ENCODE data around the gene CDK5R2. TPM values are rescaled to one million over a fixed set of nuclear protein-coding genes. Genes with fewer than 3 reads are reported as not detected.
"Not testable (repeated sequence)": the region's sequence is repeated elsewhere in the genome, so short reads cannot be mapped to it uniquely, and the experiment has no call there.

Gene CDK5R2
- total RNA-seq, 1 experiment from 2014 or later = 0.11 TPM

- H3K4me2 ChIP-seq (ENCODE audit: low read length) = no peak overlapping the region
- no peaks in the 10 kb centered on the region for H3K9me2 ChIP-seq (replicated peaks; ENCODE audit: low read length)
- intact Hi-C loops (cut with micrococcal nuclease) = no loop called here
- BruUV-seq (replicated peaks) = no TSS peak
- H3K36me3 ChIP-seq (ENCODE audit: low read depth, low read length) = no peaks in the 10 kb centered on the region
- no peak overlapping the region for H3K4me3 ChIP-seq (ENCODE audit: low read length)
- H3K4me1 ChIP-seq (ENCODE audit: insufficient read depth, low read length) = no peaks in the 10 kb centered on the region
- H3F3A ChIP-seq (ENCODE audit: low read length, unreplicated experiment) = no peaks in the 10 kb centered on the region
- H3K27ac ChIP-seq (ENCODE audit: low read length) = no peak overlapping the region
- no peaks in the 10 kb centered on the region for H3K79me2 ChIP-seq (ENCODE audit: low read length)
- H3K9me3 ChIP-seq (ENCODE audit: low read length) = no peaks in the 10 kb centered on the region
- TF ChIP-seq EZH2 (IDR thresholded peaks at IDR 0.05; ENCODE audit: low read length, unreplicated experiment) (no peak), CTCF (conservative IDR thresholded peaks at IDR 0.05; ENCODE audit: low read depth, low read length) (no peak), EZH2phosphoT487 (IDR thresholded peaks at IDR 0.05; ENCODE audit: borderline replicate concordance, low read length) (no peak)
- H4K20me1 ChIP-seq (ENCODE audit: low read length) = no peaks in the 10 kb centered on the region
- CTCF ChIA-PET = no interaction called here
- H2AFZ ChIP-seq (ENCODE audit: low read length) = no peak overlapping the region
- no peak for ATAC-seq
- peaks cover 5% of the 10 kb centered on the region; the same call in 1 of the 2 replicates for H3K27me3 ChIP-seq (ENCODE audit: low read length)
- DNase-seq = no peak
- H3K9ac ChIP-seq (ENCODE audit: low read length) = no peak overlapping the region
- POLR2A ChIA-PET (ENCODE audit: unreplicated experiment) = no interaction called here
Measured at GRCh38 chr2:218927876-218928275, 31.6 kb upstream of the CDK5R2 start.

GRCh38 chr2:218930488-218930887 is 29.0 kb upstream of the CDK5R2 start:
- POLR2A ChIA-PET (ENCODE audit: unreplicated experiment); H3K4me1 ChIP-seq (ENCODE audit: insufficient read depth, low read length); H3K9me3 ChIP-seq (ENCODE audit: low read length); H3K79me2 ChIP-seq (ENCODE audit: low read length); H4K20me1 ChIP-seq (ENCODE audit: low read length); CTCF ChIA-PET; H3K36me3 ChIP-seq (ENCODE audit: low read depth, low read length); H2AFZ ChIP-seq (ENCODE audit: low read length); intact Hi-C loops (cut with micrococcal nuclease); H3K4me3 ChIP-seq (ENCODE audit: low read length); BruUV-seq (replicated peaks); H3K9ac ChIP-seq (ENCODE audit: low read length); H3F3A ChIP-seq (ENCODE audit: low read length, unreplicated experiment); ATAC-seq; H3K4me2 ChIP-seq (ENCODE audit: low read length); H3K9me2 ChIP-seq (replicated peaks; ENCODE audit: low read length); DNase-seq; H3K27ac ChIP-seq (ENCODE audit: low read length): not testable (repeated sequence)
- peaks cover 18% of the 10 kb centered on the region for H3K27me3 ChIP-seq (ENCODE audit: low read length)

- H3K4me3 ChIP-seq (ENCODE audit: low read length); H4K20me1 ChIP-seq (ENCODE audit: low read length); H2AFZ ChIP-seq (ENCODE audit: low read length); BruUV-seq (replicated peaks); H3K79me2 ChIP-seq (ENCODE audit: low read length); CTCF ChIA-PET; H3K9ac ChIP-seq (ENCODE audit: low read length); H3K9me3 ChIP-seq (ENCODE audit: low read length); POLR2A ChIA-PET (ENCODE audit: unreplicated experiment); H3F3A ChIP-seq (ENCODE audit: low read length, unreplicated experiment); H3K4me1 ChIP-seq (ENCODE audit: insufficient read depth, low read length); intact Hi-C loops (cut with micrococcal nuclease); ATAC-seq; H3K36me3 ChIP-seq (ENCODE audit: low read depth, low read length); H3K9me2 ChIP-seq (replicated peaks; ENCODE audit: low read length); DNase-seq; H3K27ac ChIP-seq (ENCODE audit: low read length); H3K4me2 ChIP-seq (ENCODE audit: low read length): not testable (repeated sequence)
- peaks cover 25% of the 10 kb centered on the region for H3K27me3 ChIP-seq (ENCODE audit: low read length)
Measured at GRCh38 chr2:218931751-218932150, 27.7 kb upstream of the CDK5R2 start.

GRCh38 chr2:218944759-218945404 is 14.6 kb upstream of the CDK5R2 start:
- CTCF ChIA-PET = no interaction called here
- Histone ChIP-seq H3F3A (ENCODE audit: low read length, unreplicated experiment) (no peaks in the 10 kb centered on the region), H3K4me2 (ENCODE audit: low read length) (no peak overlapping the region), H3K4me1 (ENCODE audit: insufficient read depth, low read length) (no peaks in the 10 kb centered on the region), H3K9me2 (replicated peaks; ENCODE audit: low read length) (no peaks in the 10 kb centered on the region), H3K79me2 (ENCODE audit: low read length) (no peaks in the 10 kb centered on the region), H3K9ac (ENCODE audit: low read length) (no peak overlapping the region), H4K20me1 (ENCODE audit: low read length) (no peaks in the 10 kb centered on the region), H3K9me3 (ENCODE audit: low read length) (no peaks in the 10 kb centered on the region), H3K36me3 (ENCODE audit: low read depth, low read length) (no peaks in the 10 kb centered on the region), H3K27me3 (ENCODE audit: low read length) (peaks cover 23% of the 10 kb centered on the region; the same call in 1 of the 2 replicates), H2AFZ (ENCODE audit: low read length) (no peak overlapping the region), H3K4me3 (ENCODE audit: low read length) (no peak overlapping the region), H3K27ac (ENCODE audit: low read length) (no peak overlapping the region)
- BruUV-seq (replicated peaks) = no TSS peak
- ATAC-seq (no peak), DNase-seq (no peak)
- POLR2A ChIA-PET (ENCODE audit: unreplicated experiment) = no interaction called here
- intact Hi-C loops (cut with micrococcal nuclease) = no loop called here
- TF ChIP-seq EZH2phosphoT487 (IDR thresholded peaks at IDR 0.05; ENCODE audit: borderline replicate concordance, low read length) = no peak
- TF ChIP-seq EZH2 (IDR thresholded peaks at IDR 0.05; ENCODE audit: low read length, unreplicated experiment) = no peak
- TF ChIP-seq CTCF (conservative IDR thresholded peaks at IDR 0.05; ENCODE audit: low read depth, low read length) = no peak
